Bronchus fibroblast of lung (primary cell): ENCODE results near the gene SYNE3. TPM values are rescaled to one million over a fixed set of nuclear protein-coding genes. Genes with fewer than 3 reads are reported as not detected.

Experiments used
- total RNA-seq: library from RNA; depleted of rRNA; stranded (reverse); fragments of >200 nt; gene quantifications from 2 replicates; pipeline ENCODE4 v1.2.3, GENCODE V29; 2015

The SYNE3 gene
- total RNA-seq = 7.6 and 7.9 TPM in 2 replicates

DNA sequence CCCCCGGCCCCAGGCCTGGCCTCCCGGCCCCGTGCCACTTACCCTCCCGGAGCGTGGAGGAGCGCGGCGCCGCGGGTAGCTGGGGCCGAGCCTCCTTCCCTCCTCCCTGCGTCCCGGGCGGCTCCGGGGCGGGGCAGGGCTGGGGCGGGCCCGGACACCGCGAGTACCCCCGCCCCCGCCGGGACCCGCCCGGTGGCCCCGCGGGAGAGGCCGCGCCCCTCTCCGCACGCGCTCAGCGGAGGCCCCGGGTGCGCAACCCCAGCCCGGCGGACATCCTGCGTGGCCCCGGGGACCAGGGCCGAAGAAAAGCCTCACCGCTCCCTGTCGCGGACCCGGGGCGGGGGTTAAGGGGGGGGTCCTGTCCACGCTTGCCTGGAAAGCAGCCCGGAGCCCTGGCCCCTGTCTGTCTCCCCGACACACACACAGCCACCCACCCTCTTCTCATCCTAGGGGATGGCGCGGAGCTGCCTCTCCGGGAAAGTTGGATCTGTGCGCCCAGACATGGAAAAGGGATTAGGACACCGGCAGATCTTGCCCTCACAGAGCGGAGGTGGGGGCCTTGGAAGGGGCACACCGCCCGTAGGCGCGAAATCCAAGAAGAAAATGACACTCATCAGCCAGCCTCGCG lies at the start of gene SYNE3:
SYNE3 (minus strand) TSS at position 97 of the 628 bp plus-strand sequence. CDS start 40,829 bp downstream, outside the sequence.

GRCh38 chr14:95534299-95535225 lies 18.1 kb upstream of the SYNE3 start, which contains the start of gene GLRX5:
Gene GLRX5 (plus strand): TSS chr14:95535050. CDS start chr14:95535090, 40 bp downstream.

Other genes with a start within 250 kb of the SYNE3 start
- 0.17 and 0.30 TPM in 2 replicates for gene CLMN, start 196.7 kb downstream of the SYNE3 start, total RNA-seq
- 56.0 and 62.5 TPM in 2 replicates for gene GLRX5, start 18.4 kb upstream of the SYNE3 start, total RNA-seq
- gene TCL1B, start 169.8 kb upstream of the SYNE3 start, total RNA-seq = not detected in 2 replicates
- not detected in 2 replicates for gene TCL1A, start 197.5 kb upstream of the SYNE3 start, total RNA-seq